Measurements from ENCODE around the gene AP5Z1. TPM values are rescaled to one million over a fixed set of nuclear protein-coding genes. Genes with fewer than 3 reads are reported as not detected.

Gene AP5Z1
- total RNA-seq, 1 experiment from 2014 or later: 38.3 TPM

GRCh38 chr7:4833176-4833575 lies 57.8 kb downstream of the AP5Z1 start:
- H3K23me2 ChIP-seq (ENCODE audit: insufficient read length, low read depth, low read length, poor library complexity, severe bottlenecking): no peaks in the 10 kb centered on the region
- no peak overlapping the region for H4K8ac ChIP-seq (replicated peaks; ENCODE audit: insufficient read length, low read depth, low read length)
- no peak overlapping the region for H3T11ph ChIP-seq (ENCODE audit: low read length)
- no peak overlapping the region for H3K27ac Mint-ChIP-seq
- H3K36me3 Mint-ChIP-seq (ENCODE audit: insufficient read depth in 1 of 3, low read depth in 3 of 3): peaks cover 3% of the 10 kb centered on the region in 3 experiments; a peak in 2 of 7 replicates
- WGBS (ENCODE audit: extremely low coverage, insufficient read length, low lambda C conversion rate): no CpG with 5 or more reads among the region's 17 CpGs
- H3K4ac ChIP-seq (ENCODE audit: low read depth, low read length): no peak overlapping the region
- H3K23ac ChIP-seq (ENCODE audit: insufficient read length, low read depth, low read length): no peak overlapping the region
- no peaks in the 10 kb centered on the region for H3K27me3 ChIP-seq (ENCODE audit: insufficient read depth, low read length)
- no peak overlapping the region for H2AFZ ChIP-seq (ENCODE audit: low read length)
- H2BK12ac ChIP-seq (ENCODE audit: insufficient read length, low read depth, low read length): no peak overlapping the region
- no peak overlapping the region for H4K91ac ChIP-seq (ENCODE audit: insufficient read length, low read depth, low read length)
- H3K4me1 Mint-ChIP-seq: peaks cover 3 to 13% of the 10 kb centered on the region in 2 experiments
- DNase-seq: no peak
- no peak overlapping the region for H3K56ac ChIP-seq (ENCODE audit: insufficient read length, low read depth, low read length)
- no peak overlapping the region for H3K18ac ChIP-seq (ENCODE audit: insufficient read length, low read depth, low read length)
- no peak for TF ChIP-seq CTCF (conservative IDR thresholded peaks at IDR 0.05)
- no peaks in the 10 kb centered on the region for H3K9me3 Mint-ChIP-seq
- H3K4me2 ChIP-seq (ENCODE audit: insufficient read depth, insufficient read length, low read length): no peak overlapping the region
- H3K4me3 Mint-ChIP-seq: no peak overlapping the region
- H3K27me3 Mint-ChIP-seq (ENCODE audit: low read depth): no peaks in the 10 kb centered on the region
- no peaks in the 10 kb centered on the region for H3K79me1 ChIP-seq (ENCODE audit: insufficient read depth, low read depth, low read length, poor library complexity, severe bottlenecking)
- H3K79me2 ChIP-seq (ENCODE audit: insufficient read depth, low read length): no peaks in the 10 kb centered on the region
- H2BK5ac ChIP-seq (ENCODE audit: insufficient read length, low read length): no peak overlapping the region
- H2AK5ac ChIP-seq (ENCODE audit: insufficient read length, low read length): no peak overlapping the region
- no peak overlapping the region for H2BK20ac ChIP-seq (ENCODE audit: low read depth, low read length, poor library complexity, severe bottlenecking)
- H4K20me1 ChIP-seq (ENCODE audit: control insufficient read depth, insufficient read depth, insufficient read length): no peaks in the 10 kb centered on the region
- no peak overlapping the region for H2BK120ac ChIP-seq (ENCODE audit: low read depth, low read length, poor library complexity, severe bottlenecking)
- H4K5ac ChIP-seq (ENCODE audit: insufficient read length, low read depth, low read length): no peak overlapping the region
- no peak overlapping the region for H3K14ac ChIP-seq (ENCODE audit: insufficient read depth, low read length)
- no peak overlapping the region for H3K27ac ChIP-seq (ENCODE audit: insufficient read length, low read depth, low read length)
- no peaks in the 10 kb centered on the region for H3K4me1 ChIP-seq (ENCODE audit: insufficient read depth, low read length)
- H3K9ac ChIP-seq (ENCODE audit: extremely low read depth, insufficient read length, low read length): no peak overlapping the region
- H3K9me3 ChIP-seq (ENCODE audit: control insufficient read depth, low read depth, low read length): no peaks in the 10 kb centered on the region
- H2BK15ac ChIP-seq (ENCODE audit: low read depth, low read length): no peak overlapping the region

Data from H9 (cell line).